ENCODE data around the gene SLC9B2. TPM values are rescaled to one million over a fixed set of nuclear protein-coding genes. Genes with fewer than 3 reads are reported as not detected.

Gene SLC9B2
- total RNA-seq, 2 donors from 2014 or later, result 8.7 to 40.6 TPM

DNA sequence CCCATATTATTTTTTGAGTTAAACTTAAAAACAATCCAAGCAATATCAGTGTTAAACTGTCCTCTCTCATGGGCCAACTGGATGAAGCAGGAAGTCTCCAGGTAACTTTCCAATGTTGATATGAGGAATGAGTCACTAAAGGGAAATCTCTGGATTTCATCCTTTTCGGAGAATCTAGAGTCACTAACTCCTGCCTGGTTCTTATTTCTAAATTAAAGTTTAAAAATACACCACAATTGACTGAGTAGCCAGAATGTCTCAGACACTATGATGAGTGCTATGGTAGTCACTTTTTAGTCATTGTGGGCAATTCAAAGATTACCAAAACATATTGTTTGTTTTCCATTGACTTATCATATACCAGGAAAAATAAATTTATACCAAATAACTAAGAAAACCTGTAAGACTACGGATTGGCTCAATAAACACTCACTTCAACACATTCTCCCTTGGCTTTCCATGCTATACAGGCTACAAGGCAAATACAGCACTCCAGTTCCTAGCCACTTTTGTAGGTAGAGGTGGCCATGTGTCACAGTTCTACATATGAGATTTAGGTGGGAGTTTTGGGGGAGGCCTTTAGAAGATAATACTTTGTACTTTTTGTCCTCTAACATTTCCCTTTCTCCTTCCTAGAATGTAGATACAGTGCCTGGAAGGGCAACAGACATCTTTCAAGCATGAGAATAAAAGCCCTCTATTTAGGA is 8.6 kb downstream of the SLC9B2 start:
- no peak overlapping the region for H3K4me3 ChIP-seq
- H3K9me3 ChIP-seq, result no peaks in the 10 kb centered on the region
- H3K27me3 ChIP-seq (replicated peaks; ENCODE audit: insufficient read depth), result no peaks in the 10 kb centered on the region
- DNase-seq (ENCODE audit: low spot score), result no peak
- H3K36me3 ChIP-seq, result peaks cover 6% of the 10 kb centered on the region
- H3K27ac ChIP-seq, result no peak overlapping the region
- no peaks in the 10 kb centered on the region for H3K4me1 ChIP-seq (ENCODE audit: control insufficient read depth in 1 of 2, low read depth in 2 of 2)
- no peak for TF ChIP-seq CTCF (IDR thresholded peaks at IDR 0.05)
- no peak for ATAC-seq (ENCODE audit: insufficient number of reproducible peaks, low FRiP score, low read depth)

- ATAC-seq (ENCODE audit: insufficient number of reproducible peaks, low FRiP score, low read depth) (no peak), DNase-seq (ENCODE audit: low spot score) (no peak)
- Histone ChIP-seq H3K9me3 (no peaks in the 10 kb centered on the region), H3K27ac (no peak overlapping the region), H3K27me3 (replicated peaks; ENCODE audit: insufficient read depth) (no peaks in the 10 kb centered on the region), H3K4me1 (ENCODE audit: control insufficient read depth in 1 of 2, low read depth in 2 of 2) (no peaks in the 10 kb centered on the region), H3K36me3 (peaks cover 2% of the 10 kb centered on the region), H3K4me3 (no peak overlapping the region)
- no peak for TF ChIP-seq CTCF (IDR thresholded peaks at IDR 0.05)
These were observed 16.0 kb downstream of the SLC9B2 start for GRCh38 chr4:103060453-103061148.

DNA sequence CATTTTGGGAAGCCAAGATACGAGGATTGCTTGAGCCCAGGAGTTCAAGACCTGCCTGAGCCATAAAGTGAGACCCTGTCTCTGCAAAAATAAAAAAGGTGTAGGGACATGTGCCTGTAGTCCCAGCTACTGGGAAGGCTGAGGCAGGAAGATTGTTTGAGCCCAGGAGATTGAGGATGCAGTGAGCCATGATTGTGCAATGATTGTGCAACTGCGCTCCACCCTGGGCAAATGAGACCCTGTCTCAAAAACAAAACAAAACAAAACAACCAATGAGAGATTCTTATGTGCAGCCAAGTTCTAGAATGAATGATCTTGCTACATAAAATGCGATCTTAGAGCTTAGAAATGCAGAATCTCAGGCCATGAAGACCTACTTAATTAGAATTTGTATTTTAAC is 22.5 kb downstream of the SLC9B2 start:
- ATAC-seq (ENCODE audit: insufficient number of reproducible peaks, low FRiP score, low read depth), result no peak
- H3K9me3 ChIP-seq, result no peaks in the 10 kb centered on the region
- H3K4me1 ChIP-seq (ENCODE audit: control insufficient read depth in 1 of 2, low read depth in 2 of 2), result no peaks in the 10 kb centered on the region
- no peaks in the 10 kb centered on the region for H3K27me3 ChIP-seq (replicated peaks; ENCODE audit: insufficient read depth)
- no peak for TF ChIP-seq CTCF (IDR thresholded peaks at IDR 0.05)
- no peak for DNase-seq (ENCODE audit: low spot score)
- H3K36me3 ChIP-seq, result peaks cover 3% of the 10 kb centered on the region
- H3K4me3 ChIP-seq, result no peak overlapping the region
- no peak overlapping the region for H3K27ac ChIP-seq

GRCh38 chr4:103052779-103053178 is 23.8 kb downstream of the SLC9B2 start:
- DNase-seq (ENCODE audit: low spot score), result no peak
- Histone ChIP-seq H3K27ac (no peak overlapping the region), H3K27me3 (replicated peaks; ENCODE audit: insufficient read depth) (no peaks in the 10 kb centered on the region), H3K36me3 (peaks cover 3% of the 10 kb centered on the region), H3K4me3 (no peak overlapping the region), H3K4me1 (ENCODE audit: control insufficient read depth in 1 of 2, low read depth in 2 of 2) (no peaks in the 10 kb centered on the region), H3K9me3 (no peaks in the 10 kb centered on the region)
- no peak for ATAC-seq (ENCODE audit: insufficient number of reproducible peaks, low FRiP score, low read depth)
- TF ChIP-seq CTCF (IDR thresholded peaks at IDR 0.05), result no peak

DNA sequence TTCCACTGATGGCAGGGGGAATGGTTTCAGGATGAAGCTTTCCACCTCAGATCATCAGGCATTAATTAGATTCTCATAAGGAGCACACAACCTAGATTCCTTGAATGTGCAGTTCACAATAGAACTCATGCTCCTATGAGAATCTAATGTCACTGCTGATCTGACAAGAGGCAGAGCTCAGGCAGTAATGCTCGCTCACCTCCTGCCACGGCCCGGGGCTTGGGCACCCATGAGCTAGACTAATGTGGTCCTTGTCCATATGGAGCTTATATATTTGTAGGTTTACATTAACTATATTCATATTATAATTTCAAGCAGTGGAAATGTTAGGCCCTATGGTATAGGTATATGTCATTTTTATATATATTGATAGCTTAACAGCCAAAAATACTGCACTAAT is 24.4 kb downstream of the SLC9B2 start:
- DNase-seq (ENCODE audit: low spot score), result no peak
- no peaks in the 10 kb centered on the region for H3K27me3 ChIP-seq (replicated peaks; ENCODE audit: insufficient read depth)
- no peak overlapping the region for H3K27ac ChIP-seq
- no peak for ATAC-seq (ENCODE audit: insufficient number of reproducible peaks, low FRiP score, low read depth)
- no peak for TF ChIP-seq CTCF (IDR thresholded peaks at IDR 0.05)
- no peaks in the 10 kb centered on the region for H3K9me3 ChIP-seq
- no peak overlapping the region for H3K4me3 ChIP-seq
- peaks cover 3% of the 10 kb centered on the region for H3K36me3 ChIP-seq
- H3K4me1 ChIP-seq (ENCODE audit: control insufficient read depth in 1 of 2, low read depth in 2 of 2), result no peaks in the 10 kb centered on the region

Data from thoracic aorta (tissue), 2 donors.